ENCODE data around the gene WDPCP. TPM values are rescaled to one million over a fixed set of nuclear protein-coding genes. Genes with fewer than 3 reads are reported as not detected.

Gene WDPCP
- total and polyA plus RNA-seq, 10 of the 15 experiments (the other 5 are each of a cell fraction or from before 2014, with no cell fraction given), result 2.1 to 7.9 (median 4.6) TPM

GRCh38 chr2:63484901-63485300 is 103.4 kb downstream of the WDPCP start:
- ChIA-PET RAD21 (ENCODE audit: unreplicated experiment) (no interaction called here), POLR2A (no interaction called here), CTCF (interaction anchor here (0.7 to 5.2 kb wide), 3 partner anchors 9 to 698 kb away, joined by 3 to 47 read pairs (median 30); no protein-coding TSS in a partner anchor), SMC1A (ENCODE audit: uncharacterized antibody, unreplicated experiment) (interaction anchor here (0.7 to 2.0 kb wide), 3 partner anchors 525 to 1027 kb away, joined by 3 to 5 read pairs (median 3); no protein-coding TSS in a partner anchor)
- ATAC-seq, result no peak
- Histone ChIP-seq H2AFZ (ENCODE audit: control insufficient read depth, low read depth, low read length) (no peak overlapping the region), H3K36me3 (ENCODE audit: control insufficient read depth in 2 of 2, insufficient read depth in 2 of 2, low read length in 1 of 2) (no peaks in the 10 kb centered on the region), H3K79me2 (ENCODE audit: control insufficient read depth, insufficient read depth, low read length) (no peaks in the 10 kb centered on the region), H3K9me3 (replicated peaks; ENCODE audit: control insufficient read depth, insufficient read depth, low read length) (no peaks in the 10 kb centered on the region), H3K4me1 (ENCODE audit: control insufficient read depth, insufficient read depth, low read length) (no peaks in the 10 kb centered on the region), H3K27ac (ENCODE audit: control insufficient read depth, insufficient read depth) (no peak overlapping the region), H4K20me1 (ENCODE audit: control insufficient read depth, insufficient read depth) (no peaks in the 10 kb centered on the region), H3K9ac (ENCODE audit: control insufficient read depth, insufficient read depth, low read length) (no peak overlapping the region), H3K4me2 (ENCODE audit: control insufficient read depth, insufficient read depth) (no peak overlapping the region), H3K27me3 (replicated peaks in 1 of 2; ENCODE audit: control insufficient read depth in 2 of 2, insufficient read depth in 2 of 2, low read length in 1 of 2) (no peaks in the 10 kb centered on the region), H3K4me3 (no peak overlapping the region)
- in situ Hi-C loops (cut with MboI), result loop anchor here (10.0 to 25.0 kb wide), 2 partner anchors 700 to 1023 kb away; no protein-coding TSS in a partner anchor
- no peak for TF ChIP-seq EZH2 (IDR thresholded peaks at IDR 0.05; ENCODE audit: borderline replicate concordance, control insufficient read depth, low read depth, low read length)
- no peak for TF ChIP-seq SREBF1 (IDR thresholded peaks at IDR 0.05; ENCODE audit: low read length)
- WGBS (ENCODE audit: insufficient coverage, insufficient replicate concordance, low lambda C conversion rate, missing lambda C conversion rate), result 89% methylated on average over 6 of the region's 6 CpGs
- no TSS peak for BruUV-seq (replicated peaks)
- DNase-seq (ENCODE audit: low read depth, low spot score), result no peak
- intact Hi-C loops (cut with micrococcal nuclease; ENCODE audit: unreplicated experiment), result loop anchor here (5.0 kb wide), 1 partner anchor 698 kb away; no protein-coding TSS in a partner anchor
- FAIRE-seq, result no peak

- ATAC-seq (no peak), DNase-seq (ENCODE audit: low read depth, low spot score) (no peak), FAIRE-seq (no peak)
- Histone ChIP-seq H3K36me3 (ENCODE audit: control insufficient read depth in 2 of 2, insufficient read depth in 2 of 2, low read length in 1 of 2) (no peaks in the 10 kb centered on the region), H3K4me3 (no peak overlapping the region), H2AFZ (ENCODE audit: control insufficient read depth, low read depth, low read length) (no peak overlapping the region), H4K20me1 (ENCODE audit: control insufficient read depth, insufficient read depth) (no peaks in the 10 kb centered on the region), H3K4me1 (ENCODE audit: control insufficient read depth, insufficient read depth, low read length) (no peaks in the 10 kb centered on the region), H3K79me2 (ENCODE audit: control insufficient read depth, insufficient read depth, low read length) (no peaks in the 10 kb centered on the region), H3K9me3 (replicated peaks; ENCODE audit: control insufficient read depth, insufficient read depth, low read length) (no peaks in the 10 kb centered on the region), H3K9ac (ENCODE audit: control insufficient read depth, insufficient read depth, low read length) (no peak overlapping the region), H3K27ac (ENCODE audit: control insufficient read depth, insufficient read depth) (no peak overlapping the region), H3K4me2 (ENCODE audit: control insufficient read depth, insufficient read depth) (no peak overlapping the region), H3K27me3 (replicated peaks in 1 of 2; ENCODE audit: control insufficient read depth in 2 of 2, insufficient read depth in 2 of 2, low read length in 1 of 2) (no peaks in the 10 kb centered on the region)
- RAD21 ChIA-PET (ENCODE audit: unreplicated experiment), result no interaction called here
- POLR2A ChIA-PET, result no interaction called here
- SMC1A ChIA-PET (ENCODE audit: uncharacterized antibody, unreplicated experiment), result interaction anchor here (0.7 to 2.0 kb wide), 5 partner anchors 19 to 1026 kb away, joined by 3 to 5 read pairs (median 3); no protein-coding TSS in a partner anchor
- intact Hi-C loops (cut with micrococcal nuclease; ENCODE audit: unreplicated experiment), result no loop called here
- in situ Hi-C loops (cut with MboI), result loop anchor here (10.0 to 25.0 kb wide), 2 partner anchors 700 to 1022 kb away; no protein-coding TSS in a partner anchor
- no TSS peak for BruUV-seq (replicated peaks)
- CTCF ChIA-PET, result interaction anchor here (5.2 kb wide), 1 partner anchor 9 kb away, joined by 30 read pairs; no protein-coding TSS in a partner anchor
- WGBS (ENCODE audit: insufficient coverage, insufficient replicate concordance, low lambda C conversion rate, missing lambda C conversion rate), result 98% methylated on average over 2 of the region's 2 CpGs
- TF ChIP-seq, protein P1, sequence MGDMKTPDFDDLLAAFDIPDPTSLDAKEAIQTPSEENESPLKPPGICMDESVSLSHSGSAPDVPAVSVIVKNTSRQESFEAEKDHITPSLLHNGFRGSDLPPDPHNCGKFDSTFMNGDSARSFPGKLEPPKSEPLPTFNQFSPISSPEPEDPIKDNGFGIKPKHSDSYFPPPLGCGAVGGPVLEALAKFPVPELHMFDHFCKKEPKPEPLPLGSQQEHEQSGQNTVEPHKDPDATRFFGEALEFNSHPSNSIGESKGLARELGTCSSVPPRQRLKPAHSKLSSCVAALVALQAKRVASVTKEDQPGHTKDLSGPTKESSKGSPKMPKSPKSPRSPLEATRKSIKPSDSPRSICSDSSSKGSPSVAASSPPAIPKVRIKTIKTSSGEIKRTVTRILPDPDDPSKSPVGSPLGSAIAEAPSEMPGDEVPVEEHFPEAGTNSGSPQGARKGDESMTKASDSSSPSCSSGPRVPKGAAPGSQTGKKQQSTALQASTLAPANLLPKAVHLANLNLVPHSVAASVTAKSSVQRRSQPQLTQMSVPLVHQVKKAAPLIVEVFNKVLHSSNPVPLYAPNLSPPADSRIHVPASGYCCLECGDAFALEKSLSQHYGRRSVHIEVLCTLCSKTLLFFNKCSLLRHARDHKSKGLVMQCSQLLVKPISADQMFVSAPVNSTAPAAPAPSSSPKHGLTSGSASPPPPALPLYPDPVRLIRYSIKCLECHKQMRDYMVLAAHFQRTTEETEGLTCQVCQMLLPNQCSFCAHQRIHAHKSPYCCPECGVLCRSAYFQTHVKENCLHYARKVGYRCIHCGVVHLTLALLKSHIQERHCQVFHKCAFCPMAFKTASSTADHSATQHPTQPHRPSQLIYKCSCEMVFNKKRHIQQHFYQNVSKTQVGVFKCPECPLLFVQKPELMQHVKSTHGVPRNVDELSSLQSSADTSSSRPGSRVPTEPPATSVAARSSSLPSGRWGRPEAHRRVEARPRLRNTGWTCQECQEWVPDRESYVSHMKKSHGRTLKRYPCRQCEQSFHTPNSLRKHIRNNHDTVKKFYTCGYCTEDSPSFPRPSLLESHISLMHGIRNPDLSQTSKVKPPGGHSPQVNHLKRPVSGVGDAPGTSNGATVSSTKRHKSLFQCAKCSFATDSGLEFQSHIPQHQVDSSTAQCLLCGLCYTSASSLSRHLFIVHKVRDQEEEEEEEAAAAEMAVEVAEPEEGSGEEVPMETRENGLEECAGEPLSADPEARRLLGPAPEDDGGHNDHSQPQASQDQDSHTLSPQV (IDR thresholded peaks at IDR 0.05), result no peak
- TF ChIP-seq RELB (IDR thresholded peaks at IDR 0.05; ENCODE audit: low read depth), result no peak
- TF ChIP-seq MEF2A (IDR thresholded peaks at IDR 0.05; ENCODE audit: insufficient read depth, low read depth, low read length), result no peak
- no peak for TF ChIP-seq MYC (IDR thresholded peaks at IDR 0.05; ENCODE audit: insufficient read depth, insufficient read length, insufficient replicate concordance, low read length, severe bottlenecking)
- no peak for TF ChIP-seq POLR2AphosphoS5 (IDR thresholded peaks at IDR 0.05; ENCODE audit: low read length)
- no peak for TF ChIP-seq HCFC1 (IDR thresholded peaks at IDR 0.05; ENCODE audit: low read length)
- no peak for TF ChIP-seq SMARCA5 (IDR thresholded peaks at IDR 0.05)
- no peak for TF ChIP-seq SUZ12 (IDR thresholded peaks at IDR 0.05; ENCODE audit: unreplicated experiment)
- TF ChIP-seq GATAD2B (conservative IDR thresholded peaks at IDR 0.05; ENCODE audit: low read depth), result no peak
- no peak for TF ChIP-seq POLR2AphosphoS2 (IDR thresholded peaks at IDR 0.05; ENCODE audit: low read depth, low read length)
These were observed 103.8 kb downstream of the WDPCP start for GRCh38 chr2:63484481-63484880.
